Stimulated activated CD8-positive, alpha-beta memory T cell treated with anti-CD3 and anti-CD28 coated beads, Interleukin-7, amount 100 ng/mL, for 1 hour (primary cell): ENCODE data around the gene CDH1.

Experiments
- DNase-seq, 2 donors: peaks; one replicate each; pipeline ENCODE4 v3.0.0-alpha.2; 2020; ENCODE audit warnings: low read depth in 2 of 2

The CDH1 gene

DNA sequence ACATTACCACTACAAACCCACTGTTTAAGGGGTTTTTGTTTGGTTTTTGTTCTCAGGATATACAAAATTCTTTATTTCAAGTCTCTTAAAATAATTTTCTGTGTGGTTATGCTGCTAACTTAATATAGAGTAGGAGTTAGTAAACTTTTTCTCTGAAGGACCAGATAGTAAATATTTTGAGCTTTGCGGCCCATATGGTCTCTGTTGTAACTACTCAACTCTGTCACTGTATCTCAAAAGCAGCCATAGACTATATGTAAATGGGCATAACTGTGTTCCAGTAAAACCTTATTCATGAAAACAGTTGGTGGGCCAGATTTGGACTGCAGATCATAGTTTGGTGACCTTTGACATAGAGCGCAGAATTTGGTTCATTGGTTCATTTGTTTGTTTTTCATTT, 113.4 kb downstream of the CDH1 start:
- no peak for DNase-seq

- DNase-seq, result no peak
Measured at GRCh38 chr16:68851601-68852000, 114.5 kb downstream of the CDH1 start.

DNA sequence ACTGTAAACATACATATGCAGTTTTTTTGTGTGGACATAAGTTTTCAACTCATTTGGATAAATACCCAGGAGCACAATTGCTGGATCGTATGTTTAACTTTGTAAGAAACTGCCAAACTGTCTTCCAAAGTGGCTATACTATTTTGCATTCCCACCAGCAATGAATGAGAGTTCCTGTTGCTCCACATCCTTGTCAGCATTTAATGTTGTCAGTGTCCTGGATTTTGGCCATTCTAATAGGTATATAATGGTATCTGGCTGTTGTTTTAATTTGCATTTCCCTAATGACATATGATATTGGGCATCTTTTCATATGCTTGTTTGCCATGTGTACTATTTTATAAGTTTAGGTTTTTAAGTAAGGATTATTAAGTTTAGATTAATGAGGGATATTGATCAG, 120.4 kb downstream of the CDH1 start:
- DNase-seq, result no peak

GRCh38 chr16:68859828-68860227, 122.7 kb downstream of the CDH1 start:
- DNase-seq, result no peak

DNA sequence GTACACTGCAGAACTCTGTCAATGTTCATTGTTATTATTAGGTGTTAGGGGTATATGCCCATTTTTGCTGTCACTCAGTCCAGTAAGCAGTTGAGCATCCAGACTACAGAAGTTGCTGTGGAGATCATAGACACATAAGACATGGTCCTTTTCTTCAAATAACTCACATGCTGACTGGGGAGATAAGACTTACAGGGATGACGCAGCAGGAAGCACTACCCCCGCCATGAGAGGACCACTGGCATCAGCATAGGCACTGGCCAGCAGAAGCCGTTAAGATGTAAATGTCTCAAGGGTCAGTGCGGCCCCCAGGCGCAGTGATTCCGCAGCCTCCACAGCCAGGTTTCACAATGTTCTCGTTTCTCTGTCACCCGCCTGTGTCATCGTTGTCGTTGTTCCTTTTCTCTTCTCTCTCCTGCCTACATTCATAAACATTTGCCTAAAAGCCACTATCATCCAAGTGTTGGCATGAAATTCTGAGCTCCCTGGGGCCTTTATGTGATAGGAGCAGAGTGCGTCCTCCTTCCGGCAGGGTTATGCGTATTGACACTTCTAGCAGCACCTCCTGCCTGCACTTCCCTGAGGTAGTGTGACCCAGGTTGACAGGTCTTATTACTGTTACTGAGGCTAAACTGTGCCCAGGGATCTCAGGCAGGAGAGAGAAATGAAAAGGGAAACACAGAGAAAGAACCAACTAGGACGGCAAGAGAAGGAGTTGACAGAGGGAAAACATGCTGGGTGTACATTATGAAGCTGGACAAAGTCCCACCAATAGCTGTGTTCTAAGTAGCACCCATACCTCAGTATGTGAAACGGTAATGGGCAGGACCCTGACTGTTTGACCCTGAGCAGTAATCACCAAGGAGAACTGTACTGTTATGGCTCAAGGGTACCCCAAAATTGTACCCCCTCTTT, 124.1 kb downstream of the CDH1 start:
- no peak for DNase-seq

DNA sequence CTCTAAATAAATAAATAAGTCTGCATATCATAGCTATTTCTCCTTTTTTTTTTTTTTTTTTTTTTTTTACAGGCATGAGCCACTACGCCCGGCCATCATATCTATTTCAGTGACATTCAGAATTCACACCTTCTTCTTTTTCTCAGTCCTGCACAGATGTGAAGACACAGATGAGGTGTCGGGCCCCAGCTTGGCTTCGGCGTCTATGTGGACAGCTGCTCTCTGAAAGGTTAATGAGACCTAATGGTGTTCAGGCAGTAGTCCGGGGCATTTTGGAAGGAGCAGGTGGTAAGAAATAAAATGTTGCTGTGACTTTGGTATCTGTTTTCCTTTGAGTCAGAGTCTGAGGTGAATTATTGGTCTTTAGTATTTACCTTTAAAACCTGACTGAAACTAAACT, 129.8 kb downstream of the CDH1 start:
- no peak for DNase-seq

GRCh38 chr16:68869492-68870088, 132.5 kb downstream of the CDH1 start:
- DNase-seq, result no peak

- DNase-seq, result no peak
Measured at GRCh38 chr16:68873635-68874471, 136.8 kb downstream of the CDH1 start.

DNA sequence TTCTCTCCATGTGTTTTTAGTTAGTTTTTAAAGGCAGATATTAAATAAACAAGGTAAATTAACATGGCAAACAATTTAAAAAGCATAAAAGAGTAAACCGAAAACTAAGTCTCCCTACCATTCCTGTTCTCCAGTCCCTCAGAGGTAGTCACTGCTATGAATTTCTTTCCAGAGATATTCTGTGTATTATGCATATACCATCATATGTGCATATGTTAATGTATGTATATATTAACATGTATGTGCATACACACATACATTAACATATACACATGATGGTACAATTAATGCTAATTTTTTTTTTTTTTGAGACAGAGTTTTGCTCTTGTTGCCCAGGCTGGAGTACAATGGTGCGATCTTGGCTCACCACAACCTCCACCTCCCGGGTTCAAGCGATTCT, 138.8 kb downstream of the CDH1 start:
- no peak for DNase-seq

- DNase-seq, result no peak
Measured at GRCh38 chr16:68883685-68884084, 146.6 kb downstream of the CDH1 start.

DNA sequence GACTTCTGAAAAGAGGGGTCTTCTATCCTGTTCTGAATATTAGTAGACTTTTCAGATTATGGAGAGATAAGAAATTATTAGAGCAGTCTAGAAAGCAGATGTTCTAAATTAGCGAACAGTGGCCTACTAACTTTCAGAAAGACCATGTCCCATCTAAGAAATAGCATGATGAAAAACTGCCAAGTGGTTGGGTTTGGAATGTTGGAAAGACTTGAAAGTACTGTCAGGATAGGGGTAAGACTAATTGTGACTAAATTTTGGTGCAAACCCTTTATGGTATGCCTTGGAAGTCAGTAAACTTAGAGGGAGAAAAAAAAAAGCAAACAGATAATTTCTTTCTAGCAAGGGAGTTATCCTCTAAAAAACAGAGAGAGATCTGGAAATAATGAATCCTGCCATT, 147.3 kb downstream of the CDH1 start:
- DNase-seq, result no peak
